SK-N-SH treated with all-trans-retinoic acid at 6 μM for 48 hours (cell line): Measurements from ENCODE around the gene KDR.

Experiments used
- ATAC-seq: fragments of 200-7000 bp; cut with Tn5 transposase; 3 replicates; pipeline ENCODE4 v1.9.1; 2020; ENCODE audit warnings: mild to moderate bottlenecking, moderate library complexity
- ARNTL ChIP-seq: fragments of 450-650 bp; formaldehyde crosslinking; IDR thresholded peaks from 2 replicates; pipeline ENCODE4 v1.5.0; 2020; ENCODE audit warnings: low read depth, mild to moderate bottlenecking, moderate library complexity, borderline replicate concordance
- BACH2 ChIP-seq: fragments of 250-450 bp; sonication (Bioruptor Pico); IDR thresholded peaks from 2 replicates; pipeline ENCODE4 v1.9.0; 2021; ENCODE audit warnings: mild to moderate bottlenecking, borderline replicate concordance
- CREB5 ChIP-seq: fragments of 250-450 bp; sonication (Bioruptor Pico); IDR thresholded peaks from 2 replicates; pipeline ENCODE4 v1.5.1; 2020; ENCODE audit warnings: low read depth, mild to moderate bottlenecking, moderate library complexity
- CSDC2 ChIP-seq: fragments of 250-450 bp; sonication (Bioruptor Pico); IDR thresholded peaks from 2 replicates; pipeline ENCODE4 v1.5.0; 2020; ENCODE audit warnings: mild to moderate bottlenecking, moderate library complexity
- CSRNP3 ChIP-seq: fragments of 250-450 bp; sonication (Bioruptor Pico); IDR thresholded peaks from 2 replicates; pipeline ENCODE4 v1.5.1; 2021; ENCODE audit warnings: mild to moderate bottlenecking, moderate library complexity
- ESRRG ChIP-seq: fragments of 250-450 bp; sonication (Bioruptor Pico); IDR thresholded peaks from 2 replicates; pipeline ENCODE4 v1.6.1; 2021; ENCODE audit warnings: mild to moderate bottlenecking
- GLIS3 ChIP-seq: fragments of 250-450 bp; sonication (Bioruptor Pico); IDR thresholded peaks from 2 replicates; pipeline ENCODE4 v1.5.0; 2020; ENCODE audit warnings: mild to moderate bottlenecking, moderate library complexity
- ISL1 ChIP-seq: fragments of 250-450 bp; sonication (Bioruptor Pico); IDR thresholded peaks from 2 replicates; pipeline ENCODE4 v2.1.2; 2022; ENCODE audit warnings: mild to moderate bottlenecking, moderate library complexity
- OSR1 ChIP-seq: fragments of 250-450 bp; sonication (Bioruptor Pico); IDR thresholded peaks from 2 replicates; pipeline ENCODE4 v1.8.0; 2022; ENCODE audit warnings: moderate library complexity, mild to moderate bottlenecking, inconsistent platforms
- PATZ1 ChIP-seq: fragments of 250-450 bp; sonication (Bioruptor Pico); IDR thresholded peaks from 2 replicates; pipeline ENCODE4 v1.8.0; 2020; ENCODE audit warnings: mild to moderate bottlenecking, moderate library complexity, borderline replicate concordance
- POU6F1 ChIP-seq: fragments of 250-450 bp; sonication (Bioruptor Pico); IDR thresholded peaks from 2 replicates; pipeline ENCODE4 v1.8.0; 2021; ENCODE audit warnings: low read depth, mild to moderate bottlenecking, moderate library complexity, borderline replicate concordance
- RARB ChIP-seq: fragments of 250-450 bp; sonication (Bioruptor Pico); IDR thresholded peaks from 2 replicates; pipeline ENCODE4 v1.8.0; 2021; ENCODE audit warnings: mild to moderate bottlenecking, moderate library complexity
- SNAI2 ChIP-seq: fragments of 250-450 bp; sonication (Bioruptor Pico); IDR thresholded peaks from 2 replicates; pipeline ENCODE4 v1.5.0; 2020; ENCODE audit warnings: mild to moderate bottlenecking, moderate library complexity
- TCF4 ChIP-seq: fragments of 250-450 bp; sonication (Bioruptor Pico); IDR thresholded peaks from 2 replicates; pipeline ENCODE4 v1.8.0; 2021; ENCODE audit warnings: mild to moderate bottlenecking, moderate library complexity, borderline replicate concordance
- TOX ChIP-seq: fragments of 250-450 bp; sonication (Bioruptor Pico); IDR thresholded peaks from 2 replicates; pipeline ENCODE4 v1.8.0; 2021; ENCODE audit warnings: mild to moderate bottlenecking, moderate library complexity, borderline replicate concordance
- TSHZ2 ChIP-seq: fragments of 250-450 bp; sonication (Bioruptor Pico); IDR thresholded peaks from 2 replicates; pipeline ENCODE4 v1.5.0; 2020; ENCODE audit warnings: mild to moderate bottlenecking, moderate library complexity
- ZC3H10 ChIP-seq: fragments of 250-450 bp; sonication (Bioruptor Pico); IDR thresholded peaks from 2 replicates; pipeline ENCODE4 v1.5.1; 2021; ENCODE audit warnings: mild to moderate bottlenecking, moderate library complexity
- ZFP3 ChIP-seq: fragments of 250-450 bp; sonication (Bioruptor Pico); IDR thresholded peaks from 2 replicates; pipeline ENCODE4 v1.5.0; 2020; ENCODE audit warnings: mild to moderate bottlenecking, moderate library complexity
- ZFP30 ChIP-seq: fragments of 450-650 bp; formaldehyde crosslinking; IDR thresholded peaks from 2 replicates; pipeline ENCODE4 v1.5.0; 2022; ENCODE audit warnings: mild to moderate bottlenecking, moderate library complexity
- ZNF565 ChIP-seq: fragments of 450-650 bp; formaldehyde crosslinking; conservative IDR thresholded peaks from 2 replicates; pipeline ENCODE4 v1.5.0; 2020; ENCODE audit warnings: low read depth, mild to moderate bottlenecking, moderate library complexity
- ZNF70 ChIP-seq: fragments of 450-650 bp; formaldehyde crosslinking; IDR thresholded peaks from 2 replicates; pipeline ENCODE4 v1.5.0; 2020; ENCODE audit warnings: mild to moderate bottlenecking, moderate library complexity

Gene KDR

GRCh38 chr4:55124322-55125076 lies 896 bp downstream of the KDR start:
- ATAC-seq: no peak
- no peak for TF ChIP-seq ZNF70 (CRISPR knock-in tag)
- TF ChIP-seq CREB5 (CRISPR knock-in tag): no peak
- no peak for TF ChIP-seq ZC3H10 (CRISPR knock-in tag)
- no peak for TF ChIP-seq ISL1
- TF ChIP-seq RARB (CRISPR knock-in tag): no peak
- TF ChIP-seq ZNF565 (CRISPR knock-in tag): no peak
- TF ChIP-seq ARNTL: no peak
- TF ChIP-seq POU6F1 (CRISPR knock-in tag): no peak
- TF ChIP-seq ESRRG (CRISPR knock-in tag): no peak
- TF ChIP-seq PATZ1 (CRISPR knock-in tag): no peak

- TF ChIP-seq OSR1 (CRISPR knock-in tag) (no peak), GLIS3 (no peak), TSHZ2 (CRISPR knock-in tag) (no peak), ESRRG (CRISPR knock-in tag) (no peak), ARNTL (no peak), CSDC2 (CRISPR knock-in tag) (no peak), ISL1 (no peak)
- ATAC-seq: no peak
These were observed 1.6 kb downstream of the KDR start for GRCh38 chr4:55123791-55124190.

GRCh38 chr4:55122235-55122634 lies 3.2 kb downstream of the KDR start:
- ATAC-seq: no peak
- no peak for TF ChIP-seq ZFP30
- TF ChIP-seq CSDC2 (CRISPR knock-in tag): no peak
- no peak for TF ChIP-seq TOX (CRISPR knock-in tag)
- no peak for TF ChIP-seq POU6F1 (CRISPR knock-in tag)

GRCh38 chr4:55121246-55121645 lies 4.1 kb downstream of the KDR start:
- no peak for TF ChIP-seq POU6F1 (CRISPR knock-in tag)
- no peak for TF ChIP-seq ZFP3
- no peak for TF ChIP-seq CSRNP3 (CRISPR knock-in tag)
- TF ChIP-seq BACH2 (CRISPR knock-in tag): no peak
- no peak for TF ChIP-seq ESRRG (CRISPR knock-in tag)
- TF ChIP-seq SNAI2 (CRISPR knock-in tag): no peak
- no peak for TF ChIP-seq ZNF565 (CRISPR knock-in tag)
- TF ChIP-seq TCF4 (CRISPR knock-in tag): no peak
- TF ChIP-seq ZNF70 (CRISPR knock-in tag): no peak
- no peak for TF ChIP-seq TOX (CRISPR knock-in tag)
- TF ChIP-seq ARNTL: no peak
- TF ChIP-seq CSDC2 (CRISPR knock-in tag): no peak
- no peak for TF ChIP-seq ISL1
- ATAC-seq: no peak
